GM12865 (cell line): ENCODE results near the gene ARL6IP6.
A peak's percentile ranks its signal among the peaks of the same experiment; 100 is the strongest.

Source experiments
- DNase-seq: peaks from one replicate; pipeline ENCODE4 v3.0.0; 2010; ENCODE audit warnings: low read depth
- H3K4me3 ChIP-seq: 2 replicates; pipeline ENCODE4 v1.5.1; 2011; ENCODE audit warnings: mild to moderate bottlenecking, low read depth, low read length, control low read depth
- CTCF ChIP-seq: IDR thresholded peaks from 2 replicates; pipeline ENCODE4 v1.5.1; 2011; ENCODE audit warnings: low read length, control low read depth, low read depth, inconsistent platforms; ENCODE audit not compliant: insufficient read depth; ENCODE audit errors: missing control alignments

ARL6IP6 gene

GRCh38 chr2:152708742-152709141 lies 9.7 kb upstream of the ARL6IP6 start:
- TF ChIP-seq CTCF: no peak
- no peak overlapping the region for H3K4me3 ChIP-seq
- DNase-seq: no peak

GRCh38 chr2:152710713-152711112 lies 7.7 kb upstream of the ARL6IP6 start:
- no peak for DNase-seq
- no peak for TF ChIP-seq CTCF
- no peak overlapping the region for H3K4me3 ChIP-seq

- no peak for DNase-seq
- 0 out of 2 replicates have a peak overlapping the region, but pooled peaks have one; percentile 93 for H3K4me3 ChIP-seq
- TF ChIP-seq CTCF: no peak
Measured at GRCh38 chr2:152715112-152715511, 3.3 kb upstream of the ARL6IP6 start.

GRCh38 chr2:152715854-152716428 lies 2.5 kb upstream of the ARL6IP6 start:
- H3K4me3 ChIP-seq: peak overlapping the region; percentile 93
- peak; percentile 65 for TF ChIP-seq CTCF
- DNase-seq: peak; percentile 62

GRCh38 chr2:152716805-152717227 lies 1.6 kb upstream of the ARL6IP6 start:
- TF ChIP-seq CTCF: no peak
- H3K4me3 ChIP-seq: peak overlapping the region; percentile 93
- peak; percentile 60 for DNase-seq

GRCh38 chr2:152717228-152718075 lies 968 bp upstream of the ARL6IP6 start, which contains the start of gene PRPF40A:
PRPF40A (minus strand) TSS chr2:152717461; CDS start chr2:152717439, 22 bp downstream.
- TF ChIP-seq CTCF: no peak
- peak within 1 kb of the TSS; percentile 93 for H3K4me3 ChIP-seq
- peak; percentile 99 for DNase-seq
